DOHH2 (cell line): ENCODE data around the gene KCNIP3.
"Not testable (repeated sequence)": the region's sequence is repeated elsewhere in the genome, so short reads cannot be mapped to it uniquely, and the experiment has no call there.

Experiments used
- H3F3A ChIP-seq: fragments of 200-600 bp; sonication (generic), shearing (Covaris generic); 2 replicates; pipeline ENCODE4 v1.6.0; 2016; ENCODE audit warnings: antibody characterized with exemption, mild to moderate bottlenecking; ENCODE audit not compliant: control insufficient read depth, insufficient read depth
- H3K27ac ChIP-seq: fragments of 200-600 bp; sonication (generic); 2 replicates; pipeline ENCODE4 v1.5.1; 2014; ENCODE audit warnings: low read depth, mild to moderate bottlenecking, low read length, moderate library complexity
- H3K27me3 ChIP-seq: fragments of 200-600 bp; sonication (generic); 2 replicates; pipeline ENCODE4 v1.6.1; 2014; ENCODE audit warnings: mild to moderate bottlenecking, low read length, mixed read lengths; ENCODE audit not compliant: control insufficient read depth
- H3K36me3 ChIP-seq: fragments of 200-600 bp; sonication (generic); 2 replicates; pipeline ENCODE4 v1.6.1; 2014; ENCODE audit warnings: mild to moderate bottlenecking, low read length, moderate library complexity, mixed read lengths; ENCODE audit not compliant: control insufficient read depth
- H3K4me1 ChIP-seq: fragments of 200-600 bp; sonication (generic); 2 replicates; pipeline ENCODE4 v1.6.1; 2014; ENCODE audit warnings: mild to moderate bottlenecking, low read length, mixed read lengths; ENCODE audit not compliant: control insufficient read depth
- H3K4me2 ChIP-seq: fragments of 200-600 bp; sonication (generic); 2 replicates; pipeline ENCODE4 v1.6.0; 2014; ENCODE audit warnings: mild to moderate bottlenecking, low read length, moderate library complexity
- H3K4me3 ChIP-seq: fragments of 200-600 bp; sonication (generic); 2 replicates; pipeline ENCODE4 v1.5.1; 2014; ENCODE audit warnings: mild to moderate bottlenecking, low read length, mixed read lengths
- H3K79me2 ChIP-seq: fragments of 200-600 bp; sonication (generic); 2 replicates; pipeline ENCODE4 v1.6.1; 2014; ENCODE audit warnings: mild to moderate bottlenecking, low read length, mixed read lengths; ENCODE audit not compliant: control insufficient read depth
- H3K9me2 ChIP-seq: fragments of 200-600 bp; sonication (generic); replicated peaks from 2 replicates; pipeline ENCODE4 v1.6.1; 2014; ENCODE audit warnings: mild to moderate bottlenecking, low read length, mixed read lengths; ENCODE audit not compliant: control insufficient read depth
- H3K9me3 ChIP-seq: fragments of 200-600 bp; sonication (generic); 2 replicates; pipeline ENCODE4 v1.6.1; 2014; ENCODE audit warnings: antibody characterized with exemption, low read length, mixed read lengths; ENCODE audit not compliant: control insufficient read depth, insufficient read depth
- H4K20me1 ChIP-seq: fragments of 200-600 bp; sonication (generic); 2 replicates; pipeline ENCODE4 v1.6.0; 2014; ENCODE audit warnings: low read depth, mild to moderate bottlenecking, antibody characterized with exemption, low read length, moderate library complexity; ENCODE audit not compliant: control insufficient read depth, insufficient read depth
- EZH2phosphoT487 ChIP-seq: fragments of 200-600 bp; sonication (generic); IDR thresholded peaks from 2 replicates; pipeline ENCODE4 v1.6.1; 2017; ENCODE audit warnings: borderline replicate concordance, mild to moderate bottlenecking, antibody characterized with exemption, low read length, moderate library complexity, mixed read lengths
- TF ChIP-seq, protein P1 (sequence below): fragments of 200-600 bp; sonication (generic); IDR thresholded peaks from one replicate; pipeline ENCODE4 v1.5.1; 2014; ENCODE audit warnings: antibody characterized with exemption, mild to moderate bottlenecking, low read depth, low read length; ENCODE audit not compliant: poor library complexity, severe bottlenecking

KCNIP3 gene

DNA sequence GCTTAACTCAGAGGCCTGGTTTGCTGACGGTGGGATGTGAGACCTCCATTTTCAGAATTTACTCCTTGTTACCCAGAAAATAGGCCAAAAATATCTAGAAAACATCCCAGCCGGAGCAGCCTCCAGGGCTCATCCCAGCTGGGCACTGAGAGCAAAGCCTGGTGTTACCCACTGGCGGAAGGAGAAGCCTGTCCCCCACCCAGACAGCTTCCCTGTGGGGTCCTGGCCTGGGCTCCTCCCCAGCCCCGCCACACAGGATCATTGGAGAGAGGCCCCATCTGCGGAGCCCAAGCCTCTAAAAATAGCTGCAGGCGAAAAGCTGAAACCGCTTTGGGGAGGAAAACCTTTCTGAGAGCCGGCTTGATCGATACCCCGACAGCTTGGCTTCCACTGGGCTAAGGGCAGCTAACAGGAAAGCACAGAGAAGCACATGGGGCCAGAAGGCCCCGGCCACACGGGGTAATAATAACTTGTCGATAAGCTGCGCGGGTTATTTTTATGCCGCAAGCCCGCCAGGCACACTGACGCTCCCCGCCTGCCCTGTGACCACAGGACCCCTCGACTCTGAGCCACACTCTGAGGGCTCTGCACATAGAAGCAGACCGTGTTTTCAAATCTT is 78.5 kb downstream of the KCNIP3 start:
- Histone ChIP-seq H3K4me3 (no peak overlapping the region), H3K27me3 (no peaks in the 10 kb centered on the region), H3K79me2 (no peaks in the 10 kb centered on the region), H4K20me1 (no peaks in the 10 kb centered on the region), H3K9me3 (no peaks in the 10 kb centered on the region), H3K36me3 (no peaks in the 10 kb centered on the region), H3K9me2 (no peaks in the 10 kb centered on the region), H3K4me1 (0 out of 2 replicates have a peak, but pooled peaks cover 3% of the 10 kb centered on the region), H3K27ac (no peak overlapping the region), H3K4me2 (no peak overlapping the region), H3F3A (no peaks in the 10 kb centered on the region)
- TF ChIP-seq EZH2phosphoT487 = no peak
- TF ChIP-seq, protein P1, sequence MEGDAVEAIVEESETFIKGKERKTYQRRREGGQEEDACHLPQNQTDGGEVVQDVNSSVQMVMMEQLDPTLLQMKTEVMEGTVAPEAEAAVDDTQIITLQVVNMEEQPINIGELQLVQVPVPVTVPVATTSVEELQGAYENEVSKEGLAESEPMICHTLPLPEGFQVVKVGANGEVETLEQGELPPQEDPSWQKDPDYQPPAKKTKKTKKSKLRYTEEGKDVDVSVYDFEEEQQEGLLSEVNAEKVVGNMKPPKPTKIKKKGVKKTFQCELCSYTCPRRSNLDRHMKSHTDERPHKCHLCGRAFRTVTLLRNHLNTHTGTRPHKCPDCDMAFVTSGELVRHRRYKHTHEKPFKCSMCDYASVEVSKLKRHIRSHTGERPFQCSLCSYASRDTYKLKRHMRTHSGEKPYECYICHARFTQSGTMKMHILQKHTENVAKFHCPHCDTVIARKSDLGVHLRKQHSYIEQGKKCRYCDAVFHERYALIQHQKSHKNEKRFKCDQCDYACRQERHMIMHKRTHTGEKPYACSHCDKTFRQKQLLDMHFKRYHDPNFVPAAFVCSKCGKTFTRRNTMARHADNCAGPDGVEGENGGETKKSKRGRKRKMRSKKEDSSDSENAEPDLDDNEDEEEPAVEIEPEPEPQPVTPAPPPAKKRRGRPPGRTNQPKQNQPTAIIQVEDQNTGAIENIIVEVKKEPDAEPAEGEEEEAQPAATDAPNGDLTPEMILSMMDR = no peak

DNA sequence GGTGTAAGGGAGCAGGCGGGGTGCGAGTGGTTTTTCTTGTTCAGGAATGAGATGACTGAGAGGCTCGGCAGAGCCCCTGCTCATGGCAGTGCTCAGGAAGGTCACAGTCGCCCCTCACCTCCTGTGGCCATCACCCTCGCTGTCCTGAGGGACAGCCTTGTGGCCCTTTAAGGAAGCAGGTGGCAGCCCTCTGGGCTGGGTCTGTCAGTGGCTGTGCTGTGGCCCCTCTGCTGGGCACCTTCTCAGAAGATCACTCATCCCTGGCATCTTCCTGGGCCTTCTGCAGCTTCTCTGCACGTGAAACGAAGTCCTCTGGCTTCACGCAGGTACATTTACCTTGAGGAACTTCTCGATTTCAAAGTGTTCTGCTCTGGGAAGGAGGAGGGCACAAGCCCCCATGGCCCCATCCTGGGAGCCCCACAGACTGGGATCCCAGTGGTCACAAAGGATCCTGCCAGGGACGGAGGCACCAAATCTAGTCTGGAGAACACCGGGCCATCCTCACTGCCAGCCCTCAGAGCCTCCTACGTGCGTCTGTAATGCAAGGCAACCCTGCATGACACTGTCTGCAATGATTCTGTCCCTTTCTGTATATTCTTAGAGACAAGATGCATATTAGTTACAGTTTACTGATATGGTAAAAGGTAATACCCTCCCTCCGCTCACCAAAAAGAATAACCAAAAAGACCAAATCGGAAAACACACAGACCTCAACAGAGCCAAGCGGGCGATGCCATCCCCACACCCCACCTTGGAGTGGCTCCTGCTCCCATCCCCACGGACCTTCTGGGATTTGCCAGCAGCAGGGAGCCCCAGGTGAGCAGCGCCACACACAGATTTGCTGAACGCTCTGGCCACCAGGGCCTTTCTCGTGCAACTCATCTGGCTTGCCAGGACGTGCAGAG is 79.4 kb downstream of the KCNIP3 start:
- TF ChIP-seq, protein P1 = no peak
- no peaks in the 10 kb centered on the region for H3K9me2 ChIP-seq
- H3K27ac ChIP-seq = no peak overlapping the region

DNA sequence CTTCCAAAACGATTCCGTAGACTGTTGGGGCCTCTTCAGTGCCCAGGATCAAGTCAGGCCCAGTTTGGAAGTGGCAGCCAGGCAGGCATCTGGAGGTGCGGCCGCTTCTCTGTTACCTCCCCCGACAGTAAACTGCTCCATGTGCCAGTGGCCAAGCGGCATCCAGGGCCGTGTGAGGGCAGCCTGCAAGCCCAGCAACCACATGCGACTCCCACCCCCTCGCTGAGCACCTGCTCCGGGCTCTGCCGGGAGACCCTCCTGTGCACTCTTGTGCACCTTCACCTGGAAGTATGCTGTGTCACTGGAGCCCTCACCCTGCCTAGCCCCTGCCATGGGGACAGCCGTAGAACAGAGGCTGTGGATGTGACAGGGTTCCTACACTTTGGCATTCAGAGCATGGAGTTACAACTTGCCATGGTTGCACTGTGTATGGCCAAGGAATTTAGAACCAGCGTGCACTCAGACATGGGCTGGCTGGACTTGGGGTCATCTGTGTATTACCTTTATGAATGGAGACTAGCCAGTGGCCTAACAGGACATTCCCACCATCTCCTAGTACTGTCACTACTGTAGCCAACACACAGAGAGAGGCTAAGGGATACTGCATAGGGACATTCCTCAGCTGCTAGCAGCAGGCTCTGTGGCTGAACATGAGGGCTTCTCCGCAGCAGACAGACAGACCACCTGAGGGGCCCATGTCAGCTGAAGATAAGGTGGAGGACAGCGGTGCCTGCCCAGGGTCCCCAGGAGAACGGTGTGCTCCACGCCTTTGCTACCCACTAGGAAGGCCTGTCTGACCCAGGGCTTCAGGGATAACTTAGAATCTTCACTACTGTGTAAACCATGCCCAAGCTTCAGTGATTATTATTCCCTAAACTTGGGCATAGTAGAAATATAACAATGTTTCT is 80.3 kb downstream of the KCNIP3 start:
- H3K27me3 ChIP-seq = no peaks in the 10 kb centered on the region
- no peaks in the 10 kb centered on the region for H4K20me1 ChIP-seq
- H3K4me3 ChIP-seq = no peak overlapping the region
- H3K9me2 ChIP-seq = no peaks in the 10 kb centered on the region
- no peaks in the 10 kb centered on the region for H3K9me3 ChIP-seq
- no peaks in the 10 kb centered on the region for H3K79me2 ChIP-seq
- no peaks in the 10 kb centered on the region for H3K36me3 ChIP-seq
- H3K4me2 ChIP-seq = no peak overlapping the region
- 0 out of 2 replicates have a peak, but pooled peaks cover 3% of the 10 kb centered on the region for H3K4me1 ChIP-seq
- no peak for TF ChIP-seq EZH2phosphoT487
- TF ChIP-seq, protein P1 = no peak
- no peaks in the 10 kb centered on the region for H3F3A ChIP-seq
- no peak overlapping the region for H3K27ac ChIP-seq

More for the DNA sequence above, 79.4 kb downstream of the KCNIP3 start:
- H3K4me2 ChIP-seq = no peak overlapping the region
- no peaks in the 10 kb centered on the region for H3K9me3 ChIP-seq
- H3K4me3 ChIP-seq = no peak overlapping the region
- no peaks in the 10 kb centered on the region for H4K20me1 ChIP-seq
- H3K4me1 ChIP-seq = 0 out of 2 replicates have a peak, but pooled peaks cover 3% of the 10 kb centered on the region
- H3K36me3 ChIP-seq = no peaks in the 10 kb centered on the region
- H3K27me3 ChIP-seq = no peaks in the 10 kb centered on the region
- H3F3A ChIP-seq = no peaks in the 10 kb centered on the region
- H3K79me2 ChIP-seq = no peaks in the 10 kb centered on the region

DNA sequence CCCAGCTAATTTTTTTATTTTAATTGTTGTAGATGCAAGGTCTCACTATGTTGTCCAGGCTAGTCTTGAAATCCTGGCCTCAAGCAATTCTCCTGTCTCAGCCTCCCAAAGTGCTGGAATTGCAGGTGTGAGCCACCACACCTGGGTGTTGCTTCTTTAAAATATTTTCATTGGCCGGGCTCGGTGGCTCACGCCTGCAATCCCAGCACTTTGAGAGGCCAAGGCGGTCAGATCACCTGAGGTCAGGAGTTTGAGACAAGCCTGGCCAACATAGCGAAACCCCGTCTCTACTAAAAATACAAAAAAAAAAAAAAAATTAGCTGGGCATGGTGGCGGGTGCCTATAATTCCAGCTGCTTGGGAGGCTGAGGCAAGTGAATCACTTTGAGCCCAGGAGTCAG is 81.1 kb downstream of the KCNIP3 start:
- not testable (repeated sequence) for H3K9me3 ChIP-seq, H3K4me3 ChIP-seq, H3K27me3 ChIP-seq, H3K36me3 ChIP-seq, H3K79me2 ChIP-seq, H3K4me1 ChIP-seq, H3F3A ChIP-seq, H3K9me2 ChIP-seq, H3K27ac ChIP-seq, H3K4me2 ChIP-seq, H4K20me1 ChIP-seq
